HepG2 (cell line): ENCODE results near the gene ARVCF. TPM values are rescaled to one million over a fixed set of nuclear protein-coding genes. Genes with fewer than 3 reads are reported as not detected.

ENCODE experiments used
- ARHGAP35 ChIP-seq: sonication (generic); formaldehyde crosslinking; IDR thresholded peaks from 2 replicates; pipeline ENCODE4 v1.9.0; 2022; ENCODE audit warnings: mild to moderate bottlenecking, inconsistent platforms, moderate library complexity, missing genetic modification reagents, borderline replicate concordance
- CREBL2 ChIP-seq: sonication (generic); formaldehyde crosslinking; IDR thresholded peaks from 2 replicates; pipeline ENCODE4 v1.8.1; 2023; ENCODE audit warnings: missing genetic modification reagents, mild to moderate bottlenecking, borderline replicate concordance
- HOXA7 ChIP-seq: sonication (generic); formaldehyde crosslinking; IDR thresholded peaks from 2 replicates; pipeline ENCODE4 v1.8.1; 2022; ENCODE audit warnings: mild to moderate bottlenecking, missing genetic modification reagents, moderate library complexity
- HOXA9 ChIP-seq: sonication (generic); formaldehyde crosslinking; IDR thresholded peaks from 2 replicates; pipeline ENCODE4 v1.8.1; 2022; ENCODE audit warnings: missing genetic modification reagents, mild to moderate bottlenecking, moderate library complexity, borderline replicate concordance
- KLF9 ChIP-seq: IDR thresholded peaks from 2 replicates; pipeline ENCODE4 v1.6.1; 2016; ENCODE audit warnings: low read depth
- NCOA5 ChIP-seq: sonication (generic); formaldehyde crosslinking; IDR thresholded peaks from 2 replicates; pipeline ENCODE4 v1.4.0; 2020; ENCODE audit warnings: missing genetic modification reagents
- NFATC3 ChIP-seq: sonication (generic); formaldehyde crosslinking; IDR thresholded peaks from 2 replicates; pipeline ENCODE4 v1.5.1; 2020; ENCODE audit warnings: mild to moderate bottlenecking, missing genetic modification reagents
- PLSCR1 ChIP-seq: sonication (generic); formaldehyde crosslinking; IDR thresholded peaks from 2 replicates; pipeline ENCODE4 v1.5.0; 2020; ENCODE audit warnings: missing genetic modification reagents, mild to moderate bottlenecking, borderline replicate concordance
- PRPF4 ChIP-seq: fragments of 200-400 bp; formaldehyde crosslinking; IDR thresholded peaks from 2 replicates; pipeline ENCODE4 v1.6.1; 2016; ENCODE audit warnings: low read length, low read depth; ENCODE audit not compliant: poor library complexity, severe bottlenecking
- SYNCRIP ChIP-seq: fragments of 200-400 bp; formaldehyde crosslinking; IDR thresholded peaks from 2 replicates; pipeline ENCODE4 v1.6.1; 2018; ENCODE audit warnings: mild to moderate bottlenecking, low read depth, low read length; ENCODE audit not compliant: insufficient read depth
- TOPORS ChIP-seq: sonication (generic); formaldehyde crosslinking; IDR thresholded peaks from 2 replicates; pipeline ENCODE4 v1.8.0; 2023; ENCODE audit warnings: mild to moderate bottlenecking, missing genetic modification reagents
- UBTF ChIP-seq: sonication (generic); formaldehyde crosslinking; IDR thresholded peaks from 2 replicates; pipeline ENCODE4 v1.4.0; 2020; ENCODE audit warnings: mild to moderate bottlenecking, missing genetic modification reagents
- ZBTB3 ChIP-seq: sonication (generic); formaldehyde crosslinking; IDR thresholded peaks from 2 replicates; pipeline ENCODE4 v1.4.0; 2020; ENCODE audit warnings: low read depth, mild to moderate bottlenecking, moderate library complexity, missing genetic modification reagents, borderline replicate concordance
- ZNF232 ChIP-seq: sonication (generic); formaldehyde crosslinking; IDR thresholded peaks from 2 replicates; pipeline ENCODE4 v1.4.0; 2020; ENCODE audit warnings: missing genetic modification reagents, borderline replicate concordance
- ZNF292 ChIP-seq: sonication (generic); formaldehyde crosslinking; IDR thresholded peaks from 2 replicates; pipeline ENCODE4 v1.8.1; 2022; ENCODE audit warnings: mild to moderate bottlenecking, low read depth, missing genetic modification reagents, borderline replicate concordance
- ZNF335 ChIP-seq: sonication (generic); formaldehyde crosslinking; IDR thresholded peaks from 2 replicates; pipeline ENCODE4 v1.4.0; 2020; ENCODE audit warnings: missing genetic modification reagents
- ZNF362 ChIP-seq: sonication (generic); formaldehyde crosslinking; IDR thresholded peaks from 2 replicates; pipeline ENCODE4 v1.4.0; 2020; ENCODE audit warnings: missing genetic modification reagents, mild to moderate bottlenecking, borderline replicate concordance
- ZNF546 ChIP-seq: sonication (generic); formaldehyde crosslinking; conservative IDR thresholded peaks from 2 replicates; pipeline ENCODE4 v1.8.1; 2023; ENCODE audit warnings: mild to moderate bottlenecking, missing genetic modification reagents
- ZNF556 ChIP-seq: sonication (generic); formaldehyde crosslinking; IDR thresholded peaks from 2 replicates; pipeline ENCODE4 v1.4.0; 2020; ENCODE audit warnings: mild to moderate bottlenecking, missing genetic modification reagents, borderline replicate concordance
- ZNF800 ChIP-seq: sonication (generic); formaldehyde crosslinking; IDR thresholded peaks from 2 replicates; pipeline ENCODE4 v1.4.0; 2020; ENCODE audit warnings: missing genetic modification reagents
- ZNF850 ChIP-seq: sonication (generic); formaldehyde crosslinking; conservative IDR thresholded peaks from 2 replicates; pipeline ENCODE4 v1.9.0; 2021; ENCODE audit warnings: mild to moderate bottlenecking, missing genetic modification reagents
- ZSCAN21 ChIP-seq: sonication (generic); formaldehyde crosslinking; IDR thresholded peaks from 2 replicates; pipeline ENCODE4 v1.8.0; 2022; ENCODE audit warnings: mild to moderate bottlenecking, missing genetic modification reagents, moderate library complexity, borderline replicate concordance
- polyA plus RNA-seq, 8 experiments: library from polyadenylated mRNA; depleted of rRNA in 3 of 8; stranded (reverse) in 7 of 8; unstranded in 1 of 8; fragments of >200 nt; fragmentation: Illumina TruSeq in 4 of 8; extraction: Trizol in 4 of 8; gene quantifications; 2 replicates each; pipeline versions ENCODE4 v1.2.1 to v1.2.3, GENCODE V29; 2011 to 2016; ENCODE audit warnings: low read depth in 4 of 8, missing spikeins in 1 of 8, mixed read lengths in 1 of 8; ENCODE audit not compliant: insufficient read depth in 1 of 8
- total RNA-seq, 5 experiments: library from RNA; depleted of rRNA; stranded (reverse); fragments of >200 nt; fragmentation: Illumina TruSeq; extraction: Trizol; gene quantifications; 2 replicates each; pipeline ENCODE4 v1.2.3, GENCODE V29; 2016; ENCODE audit warnings: low read depth in 1 of 5

ARVCF gene
- total and polyA plus RNA-seq, 2 of the 13 experiments (the other 11 are each of a cell fraction or from before 2014, with no cell fraction given): 16.4 to 17.7 TPM

GRCh38 chr22:19942157-19943081, 74.2 kb downstream of the ARVCF start (continued):
- TF ChIP-seq HOXA9 (CRISPR knock-in tag) (no peak), ZNF850 (CRISPR knock-in tag) (no peak), PRPF4 (no peak), ZNF546 (CRISPR knock-in tag) (no peak), ZSCAN21 (CRISPR knock-in tag) (no peak), NCOA5 (CRISPR knock-in tag) (no peak), ZNF335 (CRISPR knock-in tag) (peak; percentile 96), ARHGAP35 (0 out of 2 replicates have a peak, but pooled peaks have one; percentile 26), UBTF (no peak; the same call in 1 of the 2 replicates), ZNF292 (no peak), KLF9 (CRISPR knock-in tag) (no peak), ZNF362 (CRISPR knock-in tag) (no peak), ZNF556 (CRISPR knock-in tag) (no peak), ZBTB3 (CRISPR knock-in tag) (no peak), NFATC3 (CRISPR knock-in tag) (no peak), HOXA7 (CRISPR knock-in tag) (no peak), ZNF232 (CRISPR knock-in tag) (no peak), SYNCRIP (no peak), PLSCR1 (CRISPR knock-in tag) (no peak), TOPORS (no peak), ZNF800 (CRISPR knock-in tag) (no peak), CREBL2 (CRISPR knock-in tag) (no peak)
